HG02840 (cell line): ENCODE data around the gene MALAT1.

Experiments used
- ATAC-seq: cut with Tn5 transposase; IDR thresholded peaks from one replicate; pipeline ENCODE4 v1.9.1; 2021; ENCODE audit warnings: mild to moderate bottlenecking, moderate library complexity, moderate number of reproducible peaks; ENCODE audit not compliant: unreplicated experiment, low FRiP score

Gene MALAT1

GRCh38 chr11:65478388-65479183, 20.3 kb upstream of the MALAT1 start:
- ATAC-seq: no peak

DNA sequence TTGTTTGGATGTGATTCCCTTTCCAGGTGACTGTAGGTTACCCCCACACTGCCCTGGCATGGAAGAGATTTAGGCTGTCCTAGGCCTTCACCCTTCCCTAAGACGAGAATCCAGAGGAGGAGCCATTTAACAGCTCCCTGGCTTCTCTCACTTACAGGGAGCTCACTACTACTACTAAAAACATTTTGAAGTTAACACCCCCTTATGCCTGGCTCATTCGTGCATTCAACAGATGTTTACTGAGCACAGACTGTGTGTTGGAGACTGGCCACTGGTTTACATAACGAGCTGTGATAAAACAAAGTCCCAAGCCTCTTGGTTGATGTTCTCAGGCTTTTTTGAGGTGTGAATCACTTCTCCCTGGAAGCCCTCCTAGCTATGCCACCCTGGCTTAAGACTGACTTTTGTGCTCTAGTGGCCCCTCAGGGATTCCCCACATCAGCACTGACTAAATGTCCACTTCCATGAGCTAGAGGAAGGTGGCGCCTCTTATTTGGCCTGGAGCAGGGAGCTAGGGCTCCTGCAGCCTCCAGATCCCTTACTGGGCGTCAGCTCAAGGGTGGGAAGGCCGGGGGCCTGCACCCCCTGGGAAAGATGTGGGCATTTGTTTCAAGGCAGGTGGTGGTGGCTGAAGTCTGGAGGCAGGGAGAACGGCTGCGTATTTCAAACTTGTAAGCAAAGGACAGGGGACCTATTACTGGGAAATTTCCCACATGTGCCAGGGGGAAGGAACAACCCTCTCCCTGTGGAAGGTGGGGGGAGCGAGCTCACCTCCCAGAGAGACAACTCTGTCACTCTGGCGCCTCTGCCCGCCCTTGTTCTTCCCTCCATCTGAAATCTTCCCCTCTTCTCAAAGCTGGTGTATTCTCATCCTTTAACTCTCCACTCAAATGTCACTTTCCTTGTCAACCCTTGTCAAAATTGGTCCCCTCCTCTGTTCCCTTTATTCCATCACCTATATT, 19.4 kb upstream of the MALAT1 start:
- no peak for ATAC-seq

DNA sequence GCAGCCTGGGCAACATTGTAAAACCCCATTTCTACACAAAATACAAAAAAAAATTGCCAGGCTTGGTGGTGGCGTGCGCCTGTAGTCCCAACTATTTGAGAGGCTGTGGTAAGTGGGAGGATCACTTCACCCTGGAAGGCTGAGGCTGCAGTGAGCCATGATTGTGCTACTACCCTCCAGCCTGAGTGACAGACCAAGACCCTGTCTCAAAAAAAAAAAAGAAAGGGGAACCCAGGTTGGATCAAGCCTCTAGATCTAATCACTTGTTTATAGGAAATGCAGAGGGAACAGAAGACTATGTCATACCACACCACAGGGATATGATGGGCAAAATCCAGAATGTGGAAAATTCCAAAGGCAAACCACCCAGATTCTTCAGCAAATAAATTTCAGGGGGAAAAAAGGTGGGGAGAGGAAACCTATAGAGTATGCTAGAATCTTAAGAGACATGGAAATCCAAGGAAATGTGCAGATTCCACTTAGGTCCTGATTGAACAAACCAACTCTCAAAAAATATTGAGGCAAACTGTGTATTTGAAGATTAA, 16.5 kb upstream of the MALAT1 start:
- ATAC-seq: no peak

GRCh38 chr11:65485920-65486219, 13.0 kb upstream of the MALAT1 start:
- no peak for ATAC-seq

GRCh38 chr11:65486570-65487466, 12.0 kb upstream of the MALAT1 start:
- ATAC-seq: no peak

DNA sequence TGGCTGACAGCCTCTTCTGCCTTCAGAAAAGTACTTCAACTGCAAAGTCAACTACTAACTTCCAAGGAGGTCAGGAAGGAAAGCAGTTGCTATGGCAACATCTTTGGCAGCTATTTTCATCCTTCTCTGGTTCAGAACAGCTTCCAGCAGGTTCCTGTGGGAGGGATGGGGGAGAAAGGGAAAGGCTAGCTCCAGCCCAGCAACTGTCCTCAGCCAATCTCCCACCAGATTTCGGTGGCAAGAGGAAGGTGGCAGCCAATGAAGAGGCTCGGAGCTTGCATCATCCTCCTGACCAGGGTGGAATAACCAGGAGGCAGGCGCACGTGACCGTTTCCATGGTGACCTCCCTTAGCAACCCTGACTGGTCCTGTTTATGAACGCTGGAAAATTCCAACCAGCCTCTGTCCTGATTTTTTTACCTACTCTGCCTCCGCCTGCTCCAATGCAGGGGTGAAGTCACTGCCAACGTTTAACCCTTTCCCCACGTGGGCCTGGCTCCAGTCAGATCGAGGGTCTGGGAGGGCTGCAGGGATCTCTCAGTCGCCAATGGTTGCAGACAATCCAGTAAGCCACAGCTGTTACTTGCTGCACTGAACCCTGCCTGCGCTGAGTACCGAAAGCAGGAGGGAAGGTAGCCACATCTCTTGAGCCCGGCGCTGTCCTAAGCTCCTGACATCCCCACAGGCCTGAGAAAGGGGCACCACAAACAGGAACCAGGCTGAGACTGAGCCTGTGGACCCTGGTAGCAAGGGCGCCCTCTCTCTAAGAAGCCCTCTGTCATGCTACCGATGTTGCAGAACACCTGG, 11.2 kb upstream of the MALAT1 start:
- no peak for ATAC-seq

GRCh38 chr11:65488273-65489034, 10.4 kb upstream of the MALAT1 start:
- no peak for ATAC-seq

DNA sequence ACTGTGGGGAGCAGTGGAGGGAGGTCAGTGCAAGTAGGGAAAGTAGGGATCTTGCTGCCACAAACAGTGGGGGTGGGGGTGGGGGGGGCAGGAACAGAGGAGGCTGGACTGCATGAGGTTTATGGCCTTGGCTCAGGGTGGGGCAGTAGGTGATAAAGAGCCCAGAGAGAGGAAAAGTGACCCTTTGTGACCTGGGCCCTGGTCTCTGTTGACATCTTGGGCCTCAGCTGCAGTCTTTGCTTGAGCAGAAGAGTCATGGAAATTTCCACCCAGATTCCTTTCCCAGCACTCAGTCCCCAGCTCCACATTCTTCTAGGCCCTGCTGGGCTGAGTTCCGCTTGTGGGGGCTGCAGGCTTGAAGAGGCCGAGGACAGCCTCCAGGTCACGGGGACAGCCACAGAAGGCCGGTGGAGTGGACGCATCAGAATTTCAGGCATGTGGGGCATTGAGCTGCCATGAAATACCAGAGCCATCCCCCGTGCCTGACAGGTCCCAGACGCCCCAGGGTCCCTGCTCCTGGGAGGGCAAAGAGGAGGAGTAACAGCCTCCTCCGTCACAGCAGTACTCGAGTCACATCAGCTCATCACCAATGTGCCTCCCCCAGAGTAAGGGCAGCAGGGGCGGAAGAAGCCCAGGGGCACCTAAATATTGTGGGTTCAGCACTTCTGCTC, 9.7 kb upstream of the MALAT1 start:
- no peak for ATAC-seq

GRCh38 chr11:65489706-65490320, 9.0 kb upstream of the MALAT1 start:
- no peak for ATAC-seq

GRCh38 chr11:65491163-65491465, 7.7 kb upstream of the MALAT1 start:
- no peak for ATAC-seq

GRCh38 chr11:65491614-65492386, 7.0 kb upstream of the MALAT1 start:
- ATAC-seq: no peak

DNA sequence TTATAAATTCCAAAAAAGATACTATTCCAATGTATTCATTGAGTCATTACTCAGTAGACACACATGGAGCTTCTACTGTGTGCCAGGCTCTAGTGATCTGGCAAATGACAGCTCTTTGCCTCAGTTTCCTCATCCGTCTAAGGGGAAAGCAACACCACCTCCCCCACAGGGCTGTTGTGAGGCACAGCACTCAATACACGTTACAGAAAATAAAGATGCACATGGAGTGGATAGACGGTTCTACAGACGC, 6.5 kb upstream of the MALAT1 start:
- no peak for ATAC-seq

DNA sequence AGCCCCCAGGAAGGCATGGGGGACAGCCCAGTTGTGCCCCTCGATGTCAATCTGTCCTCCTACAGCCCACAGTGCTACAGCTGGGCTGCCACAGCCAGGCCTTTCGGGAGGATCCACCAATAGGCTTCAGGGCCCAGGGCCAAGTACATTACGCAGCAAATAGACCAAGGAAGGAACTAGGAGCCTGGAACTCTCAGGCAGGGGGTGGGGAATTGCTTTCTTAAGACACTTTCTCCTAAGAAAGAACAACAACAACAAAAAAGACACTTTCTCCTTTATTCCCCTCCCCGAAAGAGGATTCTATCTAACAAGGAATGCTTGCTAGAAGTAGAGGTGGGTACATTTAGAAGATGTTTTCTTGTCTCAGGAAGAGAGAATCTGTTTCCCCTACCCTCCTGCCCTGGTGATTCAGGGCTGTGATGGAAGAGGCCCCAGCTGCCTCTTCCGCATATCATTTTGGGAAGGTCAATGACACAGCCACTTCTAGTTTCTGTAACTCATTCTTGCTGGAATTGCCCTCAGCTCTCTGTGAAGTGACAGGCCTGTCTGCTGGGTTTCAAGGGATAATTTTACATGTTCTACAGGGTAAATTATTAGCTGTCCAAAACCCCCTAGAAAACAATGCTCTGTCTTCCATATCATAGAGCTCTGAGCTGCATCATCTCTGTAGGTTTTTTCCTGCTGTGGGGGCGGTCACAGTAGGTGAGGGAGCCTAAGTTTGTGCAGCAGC, 6.0 kb upstream of the MALAT1 start:
- ATAC-seq: no peak

- ATAC-seq: no peak
Measured at GRCh38 chr11:65493367-65494176, 5.3 kb upstream of the MALAT1 start.

GRCh38 chr11:65496304-65497140, 2.3 kb upstream of the MALAT1 start:
- ATAC-seq: no peak
